Psoas muscle (tissue), 8 donors: ENCODE measurements around the gene MPPED1. TPM values are rescaled to one million over a fixed set of nuclear protein-coding genes. Genes with fewer than 3 reads are reported as not detected.

ENCODE experiments used
- ATAC-seq, 4 donors: fragments of 200-7000 bp; cut with Tn5 transposase; one replicate each; pipeline ENCODE4 v1.9.1; 2020; ENCODE audit warnings: moderate library complexity in 3 of 4, mild to moderate bottlenecking in 2 of 4
- DNase-seq, 2 donors: peaks; one replicate each; pipeline ENCODE4 v3.0.0-alpha.2; 2020
- H3K27ac ChIP-seq: fragments of 200-600 bp; one replicate; pipeline ENCODE4 v1.8.0; 2022
- H3K27me3 ChIP-seq, 3 donors: fragments of 200-600 bp in 1 of 3; one replicate each; pipeline versions ENCODE4 v1.6.1 to v1.8.0; 2013 to 2022; ENCODE audit warnings: low read length in 2 of 3, mild to moderate bottlenecking in 2 of 3, moderate library complexity in 1 of 3; ENCODE audit not compliant: insufficient read depth in 3 of 3
- H3K36me3 ChIP-seq, 2 donors: fragments of 200-600 bp in 1 of 2; one replicate each; pipeline versions ENCODE4 v1.6.1 to v1.8.0; 2013 to 2022; ENCODE audit warnings: low read depth in 1 of 2, mild to moderate bottlenecking in 1 of 2, moderate library complexity in 1 of 2; ENCODE audit not compliant: insufficient read depth in 1 of 2
- H3K4me1 ChIP-seq: fragments of 200-600 bp; one replicate; pipeline ENCODE4 v1.8.0; 2022
- H3K4me3 ChIP-seq: fragments of 200-600 bp; one replicate; pipeline ENCODE4 v1.8.0; 2022; ENCODE audit warnings: mild to moderate bottlenecking
- H3K9me3 ChIP-seq: fragments of 200-600 bp; one replicate; pipeline ENCODE4 v1.8.0; 2022
- whole genome bisulfite sequencing, 3 donors: extraction: QIAGEN DNeasy Blood & Tissue Kit; methylation state at CpG; one replicate each; pipeline versions ENCODE4 v1.1.6 to v1.1.7; 2013; 5-methylcytosine and 5-hydroxymethylcytosine counted together
- intact Hi-C, 2 donors: fragments of 100-400 bp; cut with DNase I; formaldehyde crosslinking; loops; one replicate each; pipeline versions ENCODE4 v1.11.0 to v1.14.2; 2022
- polyA plus RNA-seq, 3 donors: library from polyadenylated mRNA; stranded (reverse); fragments of 200-250 nt; gene quantifications; one replicate each; pipeline ENCODE4 v1.2.3, GENCODE V29; 2013
- total RNA-seq, 4 donors: library from RNA; stranded (reverse); fragmentation: NEBNext Ultra II Directional in 2 of 4; extraction: Animal tissue kit (Norgen Biotek cat#: 25700) in 2 of 4; gene quantifications; one replicate each; pipeline versions ENCODE4 v1.2.1 to v1.2.4, GENCODE V29; 2021 to 2023
- TF ChIP-seq, protein P1 (sequence below): fragments of 200-600 bp; IDR thresholded peaks from one replicate; pipeline ENCODE4 v1.8.0; 2022; ENCODE audit warnings: antibody characterized with exemption
- donor health status: healthy with polysubstance abuse.
- donor health status: DM: no; HTN: no; CAD: no; lungs with moderate emphysema.
- donor health status: Bipolar disorder and iron deficiency.
- donor health status: healthy.
- donor health status: DM: yes; HTN: yes; CAD: no.
- donor health status: DM: no; HTN: no; CAD: no.
- donor health status: DM: no; HTN: no; CAD: no.
- donor health status: DM: yes; HTN: yes; CAD: no.

The MPPED1 gene
- total and polyA plus RNA-seq, 7 donors = 0.04 to 0.10 TPM; not detected in 5

DNA sequence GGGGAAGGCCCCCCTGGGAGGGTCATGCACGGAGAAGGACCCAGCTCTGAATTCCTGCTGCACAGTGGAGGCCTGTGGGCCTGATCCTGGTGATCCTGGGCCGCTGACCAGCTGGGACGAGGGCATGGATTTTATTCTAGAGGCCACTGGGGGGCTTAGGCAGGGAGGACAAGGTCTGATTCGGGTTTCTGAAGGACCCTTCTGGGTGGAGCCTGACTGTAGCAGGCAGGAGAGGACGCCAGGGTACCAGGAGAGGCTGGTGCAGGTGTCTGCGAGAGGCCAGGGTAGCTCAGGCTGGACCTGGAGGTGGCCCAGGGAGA is 31.3 kb downstream of the MPPED1 start:
- no peaks in the 10 kb centered on the region for H3K4me1 ChIP-seq
- no peaks in the 10 kb centered on the region for H3K9me3 ChIP-seq
- H3K36me3 ChIP-seq = no peaks in the 10 kb centered on the region
- intact Hi-C loops = no loop called here
- ATAC-seq (no peak), DNase-seq (no peak)
- WGBS, 3 donors = 65 to 72% (median 67%) methylated on average over 6 of the region's 6 CpGs
- peaks cover 0 to 3% (median 0%) of the 10 kb centered on the region in 3 donors for H3K27me3 ChIP-seq
- H3K4me3 ChIP-seq = no peak overlapping the region
- H3K27ac ChIP-seq = no peak overlapping the region
- TF ChIP-seq, protein P1, sequence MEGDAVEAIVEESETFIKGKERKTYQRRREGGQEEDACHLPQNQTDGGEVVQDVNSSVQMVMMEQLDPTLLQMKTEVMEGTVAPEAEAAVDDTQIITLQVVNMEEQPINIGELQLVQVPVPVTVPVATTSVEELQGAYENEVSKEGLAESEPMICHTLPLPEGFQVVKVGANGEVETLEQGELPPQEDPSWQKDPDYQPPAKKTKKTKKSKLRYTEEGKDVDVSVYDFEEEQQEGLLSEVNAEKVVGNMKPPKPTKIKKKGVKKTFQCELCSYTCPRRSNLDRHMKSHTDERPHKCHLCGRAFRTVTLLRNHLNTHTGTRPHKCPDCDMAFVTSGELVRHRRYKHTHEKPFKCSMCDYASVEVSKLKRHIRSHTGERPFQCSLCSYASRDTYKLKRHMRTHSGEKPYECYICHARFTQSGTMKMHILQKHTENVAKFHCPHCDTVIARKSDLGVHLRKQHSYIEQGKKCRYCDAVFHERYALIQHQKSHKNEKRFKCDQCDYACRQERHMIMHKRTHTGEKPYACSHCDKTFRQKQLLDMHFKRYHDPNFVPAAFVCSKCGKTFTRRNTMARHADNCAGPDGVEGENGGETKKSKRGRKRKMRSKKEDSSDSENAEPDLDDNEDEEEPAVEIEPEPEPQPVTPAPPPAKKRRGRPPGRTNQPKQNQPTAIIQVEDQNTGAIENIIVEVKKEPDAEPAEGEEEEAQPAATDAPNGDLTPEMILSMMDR = no peak

DNA sequence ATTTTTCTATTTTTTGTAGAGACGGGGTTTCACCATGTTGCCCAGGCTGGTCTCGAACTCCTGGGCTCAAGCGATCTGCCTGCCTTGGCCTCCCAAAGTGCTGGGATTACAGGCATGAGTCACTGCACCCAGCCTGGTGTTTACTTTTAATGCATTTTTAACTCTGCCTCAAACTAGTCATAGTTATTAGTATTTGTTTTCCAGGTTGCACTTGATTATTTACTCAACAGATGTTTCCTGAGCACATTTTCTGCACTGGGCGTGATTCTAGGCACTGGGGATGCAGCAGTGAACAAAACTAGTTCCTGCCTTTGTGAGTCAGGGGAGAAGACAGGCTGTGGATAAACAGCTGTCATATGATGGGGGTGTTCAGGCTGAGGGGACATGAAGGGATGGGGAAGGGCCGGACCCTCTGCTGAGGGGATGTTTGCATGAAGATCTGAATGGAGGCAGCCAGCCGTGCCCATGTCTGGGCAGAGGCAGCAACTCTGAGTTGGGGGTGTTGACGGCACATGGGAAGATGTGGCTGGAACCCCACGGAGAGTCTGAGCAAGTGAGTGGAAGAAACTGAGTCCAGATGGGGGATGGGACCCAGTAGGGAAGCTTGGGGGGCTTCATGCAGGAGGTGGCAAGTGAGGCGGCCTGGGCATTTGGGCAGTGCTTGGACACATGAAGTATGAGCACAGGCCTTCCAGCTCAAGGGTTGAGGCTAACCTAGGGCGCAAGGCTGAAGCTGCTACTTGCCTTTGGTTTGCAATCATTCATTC is 34.4 kb downstream of the MPPED1 start:
- TF ChIP-seq, protein P1 = no peak
- Histone ChIP-seq H3K4me1 (no peaks in the 10 kb centered on the region), H3K27ac (no peak overlapping the region), H3K36me3 (no peaks in the 10 kb centered on the region), H3K4me3 (no peak overlapping the region), H3K27me3 (peaks cover 0 to 4% (median 3%) of the 10 kb centered on the region in 3 donors), H3K9me3 (no peaks in the 10 kb centered on the region)
- WGBS, 3 donors = 59 to 77% (median 64%) methylated on average over 10 of the region's 10 CpGs
- intact Hi-C loops = no loop called here
- no peak for DNase-seq
- no peak for ATAC-seq

DNA sequence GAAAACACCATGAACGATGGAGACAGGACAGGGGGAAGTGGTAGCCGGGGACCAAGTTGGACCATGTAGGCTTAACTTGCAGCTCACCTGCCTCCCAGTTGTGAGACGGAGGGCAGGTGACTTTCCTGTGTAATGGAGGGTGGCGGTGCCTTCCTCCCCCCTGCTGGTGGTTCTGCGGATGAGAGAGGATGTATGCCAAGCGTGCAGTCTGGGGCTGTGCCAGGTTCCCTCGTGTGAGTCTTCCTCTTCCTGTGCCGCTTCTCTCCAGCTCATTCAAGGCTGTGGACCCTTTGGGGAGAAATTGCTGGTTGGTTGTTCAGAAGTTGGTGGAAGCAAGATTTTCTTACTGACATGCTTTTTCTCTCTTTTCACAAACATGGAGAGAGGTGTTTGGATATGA is 35.1 kb downstream of the MPPED1 start:
- no peak overlapping the region for H3K4me3 ChIP-seq
- no peaks in the 10 kb centered on the region for H3K4me1 ChIP-seq
- TF ChIP-seq, protein P1 = no peak
- H3K36me3 ChIP-seq = no peaks in the 10 kb centered on the region
- WGBS, 3 donors = 27 to 35% (median 28%) methylated on average over 8 of the region's 8 CpGs
- H3K27ac ChIP-seq = no peak overlapping the region
- H3K9me3 ChIP-seq = no peaks in the 10 kb centered on the region
- peaks cover 0 to 4% (median 3%) of the 10 kb centered on the region in 3 donors for H3K27me3 ChIP-seq
- intact Hi-C loops = no loop called here
- ATAC-seq (no peak), DNase-seq (no peak)

DNA sequence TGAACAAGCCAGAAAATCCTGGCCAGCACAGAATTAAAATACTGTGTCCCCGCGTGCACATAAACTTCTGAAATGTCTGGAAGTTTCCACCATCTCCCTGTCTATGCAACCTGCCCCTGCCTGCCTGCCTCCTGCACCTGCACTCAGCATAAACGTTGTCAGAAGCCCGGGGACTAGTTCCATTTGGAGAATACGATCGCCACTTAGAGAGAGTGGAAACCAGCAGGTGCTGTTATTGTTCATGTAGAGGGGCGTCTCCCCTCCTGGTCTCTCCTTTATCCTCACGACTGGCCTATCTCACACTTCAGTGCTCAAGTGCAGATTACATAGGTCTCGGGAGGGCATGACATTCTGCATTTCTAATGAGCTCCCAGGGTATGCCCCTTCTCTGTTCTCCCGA is 35.6 kb downstream of the MPPED1 start:
- Histone ChIP-seq H3K9me3 (no peaks in the 10 kb centered on the region), H3K27me3 (peaks cover 0 to 4% (median under 1%) of the 10 kb centered on the region in 3 donors), H3K4me3 (no peak overlapping the region), H3K36me3 (no peaks in the 10 kb centered on the region), H3K27ac (no peak overlapping the region), H3K4me1 (no peaks in the 10 kb centered on the region)
- TF ChIP-seq, protein P1 = no peak
- DNase-seq = no peak
- ATAC-seq = no peak
- intact Hi-C loops = no loop called here
- whole genome bisulfite sequencing, 3 donors = 32 to 43% (median 35%) methylated on average over 10 of the region's 10 CpGs

DNA sequence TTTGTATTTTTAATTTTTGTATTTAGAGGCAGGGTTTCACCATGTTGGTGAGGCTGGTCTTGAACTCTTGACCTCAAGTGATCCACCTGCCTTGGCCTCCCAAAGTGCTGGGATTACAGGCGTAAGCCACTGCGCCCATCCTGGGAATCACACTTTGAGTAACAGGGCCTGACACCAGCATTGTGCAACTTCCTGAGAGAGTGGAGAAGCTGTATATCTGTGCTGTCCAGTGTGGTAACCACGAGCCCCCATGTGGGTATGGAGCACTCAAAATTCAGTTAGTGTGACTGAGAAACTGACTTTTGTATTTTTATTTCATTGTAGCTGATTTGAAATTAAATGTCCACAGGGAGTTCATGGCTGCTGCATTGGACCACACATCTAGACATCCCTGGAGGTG is 36.2 kb downstream of the MPPED1 start:
- 64 to 74% (median 69%) methylated on average over 3 of the region's 3 CpGs for WGBS, 3 donors
- no peak for DNase-seq
- no peak overlapping the region for H3K27ac ChIP-seq
- no peaks in the 10 kb centered on the region for H3K9me3 ChIP-seq
- H3K27me3 ChIP-seq = peaks cover 0 to 4% (median 0%) of the 10 kb centered on the region in 3 donors
- TF ChIP-seq, protein P1 = no peak
- no peak overlapping the region for H3K4me3 ChIP-seq
- H3K36me3 ChIP-seq = no peaks in the 10 kb centered on the region
- no peak for ATAC-seq
- no peaks in the 10 kb centered on the region for H3K4me1 ChIP-seq
- intact Hi-C loops = no loop called here
